SK-MEL-5 (cell line): Measurements from ENCODE around the gene PARD6G. TPM values are rescaled to one million over a fixed set of nuclear protein-coding genes. Genes with fewer than 3 reads are reported as not detected.

Experiments used
- DNase-seq: peaks from one replicate; pipeline ENCODE4 v3.0.0-alpha.2; 2016; ENCODE audit warnings: low read depth, low spot score
- in situ Hi-C: cut with HindIII; loops from 2 replicates; pipeline ENCODE4 v1.10.0; 2016; ENCODE audit warnings: low sequenced_read_pairs, high pct_unique_total_duplicates, low pct_unique_long_range_greater_than_20kb
- total RNA-seq: library from RNA; depleted of rRNA; stranded (reverse); fragments of >200 nt; shearing (Covaris generic); gene quantifications from 2 replicates; pipeline ENCODE4 v1.2.3, GENCODE V29; 2014

The PARD6G gene
- total RNA-seq, 1 experiment from 2014 or later = 8.8 TPM

- DNase-seq = no peak
- in situ Hi-C loops = no loop called here
Observed at GRCh38 chr18:80183273-80184050, 63.9 kb downstream of the PARD6G start.

- no peak for DNase-seq
- in situ Hi-C loops = no loop called here
Observed at GRCh38 chr18:80182855-80183254, 64.5 kb downstream of the PARD6G start.

GRCh38 chr18:80181642-80182461, 65.5 kb downstream of the PARD6G start:
- in situ Hi-C loops = no loop called here

GRCh38 chr18:80180778-80181564, 66.3 kb downstream of the PARD6G start:
- in situ Hi-C loops = no loop called here

More at GRCh38 chr18:80181642-80182461, 65.5 kb downstream of the PARD6G start:
- DNase-seq = no peak

GRCh38 chr18:80179857-80180558, 67.3 kb downstream of the PARD6G start:
- in situ Hi-C loops = no loop called here
- no peak for DNase-seq

More at GRCh38 chr18:80180778-80181564, 66.3 kb downstream of the PARD6G start:
- DNase-seq = no peak

- in situ Hi-C loops = no loop called here
- DNase-seq = no peak
Observed at GRCh38 chr18:80178935-80179818, 68.1 kb downstream of the PARD6G start.

- in situ Hi-C loops = no loop called here
- DNase-seq = no peak
Observed at GRCh38 chr18:80177128-80177527, 70.2 kb downstream of the PARD6G start.

- in situ Hi-C loops = no loop called here
- DNase-seq = no peak
Observed at GRCh38 chr18:80176334-80177073, 70.8 kb downstream of the PARD6G start.

GRCh38 chr18:80175451-80176204, 71.7 kb downstream of the PARD6G start:
- DNase-seq = no peak
- in situ Hi-C loops = no loop called here

GRCh38 chr18:80173060-80173459, 74.3 kb downstream of the PARD6G start:
- peak; percentile 11 for DNase-seq
- in situ Hi-C loops = no loop called here

- DNase-seq = no peak
- in situ Hi-C loops = no loop called here
Observed at GRCh38 chr18:80172056-80172455, 75.3 kb downstream of the PARD6G start.

- DNase-seq = no peak
Observed at GRCh38 chr18:80171054-80171872, 76.1 kb downstream of the PARD6G start.

GRCh38 chr18:80170395-80171053, 76.8 kb downstream of the PARD6G start:
- in situ Hi-C loops = no loop called here
- no peak for DNase-seq

More at GRCh38 chr18:80171054-80171872, 76.1 kb downstream of the PARD6G start:
- in situ Hi-C loops = no loop called here

- in situ Hi-C loops = no loop called here
- DNase-seq = no peak
Observed at GRCh38 chr18:80169607-80170006, 77.7 kb downstream of the PARD6G start.
